Measurements from ENCODE around the gene TTC9B.
"Not testable (repeated sequence)": the region's sequence is repeated elsewhere in the genome, so short reads cannot be mapped to it uniquely, and the experiment has no call there.

TTC9B gene

DNA sequence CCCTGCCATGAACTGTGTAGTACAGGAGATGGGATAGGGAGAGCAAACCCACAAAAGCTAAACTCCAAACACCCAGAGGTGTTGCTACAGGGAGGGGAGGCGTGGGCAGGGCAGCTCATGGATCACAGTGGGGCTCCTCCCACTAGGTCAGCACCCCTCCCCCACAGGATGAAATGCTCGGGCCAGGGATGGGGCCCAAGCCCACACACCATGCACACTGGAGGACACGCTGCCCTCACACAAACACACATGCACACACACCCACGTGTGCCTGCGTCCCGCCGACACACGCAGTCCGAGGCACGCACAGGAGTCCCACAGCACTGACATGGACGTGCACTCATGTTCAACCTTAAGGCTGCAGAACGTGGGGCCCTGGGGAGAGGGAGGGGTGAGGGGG lies 14.3 kb upstream of the TTC9B start:
- DNase-seq, result no peak

GRCh38 chr19:40231544-40232424 lies 13.6 kb upstream of the TTC9B start:
- no peak for DNase-seq

DNA sequence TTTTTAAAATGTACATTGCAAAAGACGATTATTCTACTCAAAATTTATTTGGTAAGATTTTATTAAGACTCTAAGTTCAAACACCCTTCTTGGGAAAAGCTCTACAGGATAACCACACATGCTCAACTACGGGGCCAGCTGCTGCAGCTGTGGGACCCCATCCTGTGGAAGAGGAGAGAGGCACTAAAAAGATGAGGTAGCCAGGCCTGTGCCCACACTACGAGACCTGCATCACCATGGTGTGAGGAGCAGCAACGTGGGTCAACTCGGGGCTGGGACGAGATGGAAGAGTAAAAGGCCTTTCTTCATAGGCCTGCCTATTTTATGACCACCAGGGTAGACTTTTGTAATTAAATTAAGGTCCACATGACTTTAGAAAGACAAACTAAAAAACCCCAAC lies 12.9 kb upstream of the TTC9B start:
- no peak for DNase-seq

- DNase-seq, result no peak
Measured at GRCh38 chr19:40229926-40230417, 11.8 kb upstream of the TTC9B start.

DNA sequence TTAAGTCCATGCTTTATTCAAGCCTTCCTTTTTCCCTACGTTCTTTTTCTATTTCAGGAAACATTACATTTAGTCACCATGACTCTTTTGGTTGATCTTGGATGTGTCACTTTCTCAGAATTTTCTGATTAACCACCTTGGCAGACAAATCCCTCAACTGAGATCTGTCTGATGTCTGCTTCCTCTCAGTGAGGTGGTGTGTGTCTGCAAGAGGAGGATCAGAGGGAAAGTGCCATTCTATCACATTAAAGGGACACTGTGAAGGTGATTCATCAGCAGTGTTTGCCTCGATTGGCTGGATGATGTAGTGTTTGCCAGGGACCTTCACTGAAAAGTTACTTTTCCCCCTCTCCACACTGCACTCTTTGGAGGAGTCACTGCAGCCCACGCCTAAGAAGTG lies 11.3 kb upstream of the TTC9B start:
- no peak for DNase-seq

DNA sequence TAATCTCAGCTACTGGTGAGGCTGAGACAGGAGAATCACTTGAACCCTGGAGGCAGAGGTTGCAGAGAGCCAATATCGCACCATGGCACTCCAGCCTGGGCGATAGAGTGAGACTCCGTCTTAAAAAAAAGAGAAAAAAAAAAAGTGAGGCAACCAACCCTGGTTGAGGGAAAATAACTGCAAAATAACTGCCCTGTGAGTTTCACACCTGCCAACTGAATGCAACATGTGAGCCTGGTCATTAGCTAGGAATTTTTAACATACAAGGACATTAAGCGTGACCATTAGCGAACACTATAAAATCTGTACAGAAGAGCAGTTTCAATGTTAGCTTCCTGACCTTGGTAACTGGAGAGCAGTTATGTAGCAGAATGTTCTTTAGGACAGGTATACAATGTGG lies 10.7 kb upstream of the TTC9B start:
- no peak for DNase-seq

DNA sequence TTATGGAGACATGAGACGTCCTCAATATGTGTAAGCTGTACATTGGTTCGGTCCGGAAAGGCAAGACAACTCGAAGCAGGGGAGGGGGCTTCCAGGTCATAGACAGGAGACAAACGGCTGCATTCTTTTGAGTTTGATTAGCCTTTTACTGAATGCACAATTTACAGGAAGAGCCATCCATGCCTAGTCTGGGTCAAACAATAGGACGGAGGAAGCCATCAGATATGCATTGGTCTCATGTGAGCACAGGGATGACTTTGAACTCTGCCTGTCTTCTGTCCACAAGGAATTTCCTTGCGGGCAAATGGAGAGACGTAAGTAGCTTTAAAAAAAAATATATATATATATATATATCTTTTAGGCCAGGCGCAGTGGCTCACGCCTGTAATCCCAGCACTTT lies 10.2 kb upstream of the TTC9B start:
- DNase-seq, result no peak

- no peak for DNase-seq
Measured at GRCh38 chr19:40225440-40226305, 7.5 kb upstream of the TTC9B start.

- DNase-seq, result no peak
Measured at GRCh38 chr19:40224342-40225150, 6.4 kb upstream of the TTC9B start.

GRCh38 chr19:40223135-40223822 lies 5.1 kb upstream of the TTC9B start:
- DNase-seq, result peak; percentile 40

DNA sequence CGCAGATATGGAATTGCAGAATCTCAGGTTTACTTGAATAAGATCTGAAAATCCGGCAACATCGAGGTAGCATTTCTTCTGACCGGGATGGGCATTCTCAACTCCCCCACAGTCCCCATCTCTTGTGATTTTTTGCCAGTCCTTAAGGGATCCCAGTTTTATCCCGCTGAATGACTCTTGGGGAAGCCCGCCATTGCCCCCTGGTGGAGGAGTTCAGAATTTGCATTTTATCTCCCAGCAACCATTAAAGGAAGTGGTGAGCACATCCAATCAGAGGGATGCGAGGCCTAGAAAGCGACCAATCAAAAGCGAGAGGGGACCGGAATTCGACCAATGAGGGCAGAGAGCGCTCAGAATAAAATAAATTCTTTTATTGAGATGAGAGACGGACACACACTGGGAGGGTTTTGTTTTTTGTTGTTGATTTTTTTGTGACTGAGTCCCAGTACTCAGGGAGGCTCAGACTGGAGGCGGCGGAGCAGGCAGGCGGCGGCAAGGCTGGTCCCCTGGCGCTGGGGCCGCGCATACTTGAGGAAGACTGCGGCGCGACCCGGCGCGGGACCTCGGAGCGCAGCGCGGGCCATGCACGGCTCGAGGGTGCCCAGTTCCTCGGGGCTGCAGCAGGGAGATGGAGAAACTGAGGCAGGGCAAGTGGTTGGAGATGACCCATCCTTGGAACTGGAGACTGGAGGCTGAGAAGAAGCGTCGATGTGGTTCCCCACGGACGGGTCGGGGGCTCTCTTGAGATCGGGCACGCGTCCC lies 3.9 kb upstream of the TTC9B start:
- DNase-seq, result peak; percentile 68

DNA sequence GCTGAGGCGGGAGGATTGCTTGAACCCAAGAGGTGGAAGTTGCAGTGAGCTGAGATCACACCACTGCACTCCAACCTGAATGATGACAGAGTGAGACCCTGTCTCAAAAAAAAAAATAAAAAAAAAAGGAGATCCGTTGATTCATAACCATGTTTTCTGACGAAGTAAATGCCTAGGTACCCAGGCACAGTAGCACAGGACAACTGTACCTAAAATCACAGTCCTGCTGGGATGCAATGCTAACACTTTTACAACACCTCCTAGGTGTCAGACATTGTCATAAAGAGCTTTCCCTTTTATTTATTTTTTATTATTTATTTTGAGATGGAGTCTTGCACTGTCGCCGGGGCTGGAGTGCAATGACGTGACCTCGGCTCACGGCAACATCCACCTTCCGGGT lies 2.5 kb upstream of the TTC9B start:
- no peak for DNase-seq

DNA sequence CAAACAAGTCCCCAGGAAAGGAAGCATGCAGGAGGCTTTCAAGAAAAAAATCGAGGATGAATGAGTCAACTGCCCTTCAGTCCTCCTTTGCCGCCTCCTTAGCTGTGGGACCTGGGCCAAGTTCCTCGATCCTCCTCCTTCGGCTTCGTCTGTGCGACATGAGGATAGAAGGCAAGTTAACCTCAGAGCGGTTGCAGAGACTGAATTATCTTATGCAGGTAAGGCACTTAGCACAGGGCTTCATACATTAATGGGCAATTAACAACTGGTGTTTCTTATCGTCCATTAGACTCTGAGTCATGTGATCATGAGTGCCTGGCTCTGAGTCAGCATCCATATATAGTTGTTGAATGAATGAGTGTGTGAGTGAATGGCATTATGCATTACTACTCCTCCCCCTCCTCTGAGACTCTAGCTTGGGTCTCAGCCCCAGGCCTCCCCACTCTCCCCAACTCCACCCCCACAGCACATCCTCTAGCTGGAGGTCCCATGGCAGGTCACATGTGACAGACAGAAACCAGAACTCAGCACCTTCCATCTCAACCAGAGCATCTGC lies 1.6 kb upstream of the TTC9B start:
- DNase-seq, result no peak

GRCh38 chr19:40219029-40219428 lies 845 bp upstream of the TTC9B start:
- DNase-seq, result not testable (repeated sequence)

- DNase-seq, result no peak
Measured at GRCh38 chr19:40217027-40217810, 965 bp downstream of the TTC9B start.

DNA sequence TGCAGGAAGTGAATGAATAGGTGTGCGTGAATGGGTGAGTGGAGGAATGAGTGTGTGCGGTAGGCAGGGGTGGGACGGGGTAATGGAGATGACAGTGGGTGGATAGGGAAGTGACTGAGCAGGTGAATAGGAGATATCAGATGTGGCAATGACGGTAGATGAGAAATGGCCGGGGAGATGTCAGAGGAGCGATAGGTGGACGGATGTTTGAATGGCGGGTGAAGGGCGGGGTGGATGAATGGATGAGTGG lies 1.5 kb downstream of the TTC9B start:
- no peak for DNase-seq

DNA sequence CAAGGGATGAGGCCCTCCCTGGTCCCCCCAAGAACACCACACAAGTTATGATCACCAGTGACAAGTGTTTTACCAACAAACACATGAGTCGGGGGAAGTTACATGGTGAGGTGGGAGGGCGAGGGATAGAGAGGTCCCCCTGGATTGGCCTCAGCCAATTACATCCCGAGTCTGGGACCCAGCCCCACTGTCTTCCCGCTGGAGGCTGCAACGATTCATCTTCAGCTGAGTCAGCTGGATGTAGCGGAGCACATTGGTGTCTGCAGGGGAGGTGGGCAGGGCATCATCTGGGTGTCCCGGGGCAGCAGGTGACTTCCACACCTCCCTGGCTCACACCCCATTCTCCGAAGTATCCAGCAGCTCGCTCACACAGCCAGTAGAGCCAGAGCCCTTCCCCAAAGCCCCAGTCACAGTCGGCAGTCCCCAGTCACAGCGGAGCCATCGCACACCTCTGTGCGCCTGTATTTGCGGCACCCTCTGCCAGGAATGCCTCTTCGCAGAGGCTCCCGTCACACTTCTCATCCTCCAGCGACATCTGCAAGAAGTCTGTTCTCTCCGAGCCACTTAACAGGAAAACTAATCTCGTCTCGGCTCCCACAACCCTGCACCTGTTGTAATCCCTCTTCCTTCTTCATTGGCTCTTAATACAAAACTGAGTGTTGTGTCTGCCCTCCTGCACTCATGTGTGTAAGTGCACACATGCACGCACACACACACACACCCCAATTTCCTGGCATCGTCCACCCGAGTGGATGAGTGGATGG lies 2.0 kb downstream of the TTC9B start:
- DNase-seq, result no peak

- DNase-seq, result no peak
Measured at GRCh38 chr19:40214936-40215335, 3.2 kb downstream of the TTC9B start.

- no peak for DNase-seq
Measured at GRCh38 chr19:40213882-40214570, 4.2 kb downstream of the TTC9B start.

Measured in effector CD8-positive, alpha-beta T cell (primary cell).